GM19438 (cell line): ENCODE measurements around the gene RNLS.
"Not testable (repeated sequence)": the region's sequence is repeated elsewhere in the genome, so short reads cannot be mapped to it uniquely, and the experiment has no call there.

Source experiments
- ATAC-seq: cut with Tn5 transposase; IDR thresholded peaks from one replicate; pipeline ENCODE4 v1.9.1; 2021; ENCODE audit warnings: low read depth; ENCODE audit not compliant: unreplicated experiment

Gene RNLS

GRCh38 chr10:88361995-88362807 lies 220.9 kb downstream of the RNLS start:
- no peak for ATAC-seq

- ATAC-seq, result no peak
Measured at GRCh38 chr10:88361494-88361893, 221.6 kb downstream of the RNLS start.

- ATAC-seq, result not testable (repeated sequence)
Measured at GRCh38 chr10:88355750-88356149, 227.4 kb downstream of the RNLS start.

GRCh38 chr10:88347597-88348304 lies 235.4 kb downstream of the RNLS start:
- no peak for ATAC-seq

- no peak for ATAC-seq
Measured at GRCh38 chr10:88347022-88347421, 236.1 kb downstream of the RNLS start.

- no peak for ATAC-seq
Measured at GRCh38 chr10:88346144-88346977, 236.8 kb downstream of the RNLS start.

- no peak for ATAC-seq
Measured at GRCh38 chr10:88343761-88344484, 239.2 kb downstream of the RNLS start.

GRCh38 chr10:88342733-88343310 lies 240.3 kb downstream of the RNLS start:
- ATAC-seq, result no peak

- ATAC-seq, result no peak
Measured at GRCh38 chr10:88337134-88337533, 246.0 kb downstream of the RNLS start.

- no peak for ATAC-seq
Measured at GRCh38 chr10:88336334-88336733, 246.8 kb downstream of the RNLS start.

GRCh38 chr10:88333248-88333630 lies 249.9 kb downstream of the RNLS start:
- no peak for ATAC-seq

GRCh38 chr10:88332503-88333247 lies 250.4 kb downstream of the RNLS start:
- ATAC-seq, result no peak

GRCh38 chr10:88330174-88330573 lies 252.9 kb downstream of the RNLS start:
- ATAC-seq, result no peak

- no peak for ATAC-seq
Measured at GRCh38 chr10:88322324-88323063, 260.6 kb downstream of the RNLS start.

GRCh38 chr10:88319960-88320517 lies 263.1 kb downstream of the RNLS start:
- ATAC-seq, result no peak

- no peak for ATAC-seq
Measured at GRCh38 chr10:88318803-88319202, 264.3 kb downstream of the RNLS start.

GRCh38 chr10:88317099-88317498 lies 266.0 kb downstream of the RNLS start:
- ATAC-seq, result no peak

GRCh38 chr10:88316292-88316861 lies 266.7 kb downstream of the RNLS start:
- ATAC-seq, result no peak
